Middle frontal gyrus (tissue), 1 donor: ENCODE results near the gene RASGEF1B.
"Not testable (repeated sequence)": the region's sequence is repeated elsewhere in the genome, so short reads cannot be mapped to it uniquely, and the experiment has no call there.

ENCODE experiments used
- DNase-seq: peaks from one replicate; pipeline ENCODE4 v3.0.0-alpha.2; 2015; ENCODE audit warnings: low spot score; ENCODE audit errors: extremely low spot score

RASGEF1B gene

DNA sequence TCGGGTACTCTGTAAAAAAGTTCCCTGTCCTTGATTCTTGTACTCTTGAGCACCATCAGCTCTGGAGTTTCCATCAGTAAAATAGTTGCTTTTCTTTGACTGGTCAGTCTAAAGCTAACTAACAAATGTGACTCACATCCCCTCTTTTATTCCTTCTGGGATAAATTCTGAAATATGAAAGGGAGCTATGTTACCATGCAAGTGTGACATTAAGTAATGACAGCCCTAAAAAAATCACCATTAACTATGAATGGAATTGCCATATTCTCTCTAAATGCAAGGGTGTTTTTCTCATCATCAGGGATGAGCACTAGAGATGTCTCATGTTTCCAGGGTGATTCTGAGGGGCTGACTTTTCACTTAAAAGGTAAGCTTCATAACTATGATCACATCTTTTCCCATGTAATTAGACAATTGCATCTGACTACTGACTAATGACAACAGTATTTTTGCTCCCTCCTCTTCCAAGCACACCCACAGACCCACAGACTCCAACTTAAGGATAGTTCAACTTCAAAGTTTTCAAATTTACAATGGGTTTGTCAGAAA lies 26.9 kb upstream of the RASGEF1B start:
- DNase-seq, result no peak

DNA sequence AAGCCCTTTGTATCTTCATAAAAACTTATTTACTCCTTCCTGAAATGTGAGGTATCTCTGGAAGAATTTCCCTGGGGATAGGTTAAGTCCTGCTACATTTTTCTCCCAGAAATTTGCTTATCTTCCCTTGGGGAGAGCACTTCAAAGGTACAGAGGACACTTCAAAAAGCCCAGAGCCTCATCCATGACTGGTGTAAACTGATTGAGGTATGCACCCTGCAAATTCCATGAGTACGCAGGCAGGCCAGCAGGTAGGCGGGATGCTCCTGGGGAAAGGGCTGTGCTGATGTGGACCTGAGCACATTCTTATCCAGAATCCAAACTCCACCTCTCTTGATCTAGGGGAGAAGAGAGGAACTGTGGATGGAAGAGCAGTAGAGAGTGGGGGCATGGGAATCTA lies 26.3 kb upstream of the RASGEF1B start:
- no peak for DNase-seq

DNA sequence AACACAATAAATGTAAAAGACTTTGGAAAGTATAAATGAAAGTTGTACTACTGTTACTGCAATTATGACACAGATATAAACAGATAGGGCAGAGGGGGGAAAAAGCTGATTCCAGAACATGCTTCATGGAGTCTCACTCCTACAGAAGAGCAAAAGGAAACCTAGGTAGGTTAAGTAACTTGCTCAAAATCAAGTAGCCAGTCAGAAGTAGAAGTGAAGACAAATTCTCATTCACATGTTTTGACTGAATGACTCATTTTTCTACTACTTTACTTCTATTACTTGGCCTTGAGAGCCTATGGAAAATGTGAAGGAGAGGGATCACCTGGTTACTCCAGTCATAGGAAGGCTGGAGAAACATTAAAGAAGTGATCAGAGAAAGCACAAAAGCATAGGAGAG lies 23.6 kb upstream of the RASGEF1B start:
- DNase-seq, result no peak

DNA sequence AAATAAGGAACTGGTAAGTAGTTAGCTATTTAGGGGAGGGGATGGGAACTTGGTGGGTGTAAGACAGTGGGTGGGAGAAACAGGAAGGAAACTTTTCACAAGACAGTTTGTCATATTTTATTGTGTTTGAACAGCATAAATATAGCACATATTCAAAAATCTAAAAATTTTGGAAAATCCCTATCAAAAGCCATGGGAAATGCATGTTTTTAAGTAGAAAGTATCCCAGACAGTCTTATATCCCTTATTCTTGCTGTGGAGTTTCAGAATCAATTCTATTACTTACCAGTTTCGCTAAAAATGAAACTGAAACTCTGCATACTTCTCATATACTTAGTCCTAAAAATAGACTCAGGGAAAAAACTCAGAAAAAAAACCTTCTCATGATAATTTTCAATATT lies 22.3 kb upstream of the RASGEF1B start:
- DNase-seq, result no peak

DNA sequence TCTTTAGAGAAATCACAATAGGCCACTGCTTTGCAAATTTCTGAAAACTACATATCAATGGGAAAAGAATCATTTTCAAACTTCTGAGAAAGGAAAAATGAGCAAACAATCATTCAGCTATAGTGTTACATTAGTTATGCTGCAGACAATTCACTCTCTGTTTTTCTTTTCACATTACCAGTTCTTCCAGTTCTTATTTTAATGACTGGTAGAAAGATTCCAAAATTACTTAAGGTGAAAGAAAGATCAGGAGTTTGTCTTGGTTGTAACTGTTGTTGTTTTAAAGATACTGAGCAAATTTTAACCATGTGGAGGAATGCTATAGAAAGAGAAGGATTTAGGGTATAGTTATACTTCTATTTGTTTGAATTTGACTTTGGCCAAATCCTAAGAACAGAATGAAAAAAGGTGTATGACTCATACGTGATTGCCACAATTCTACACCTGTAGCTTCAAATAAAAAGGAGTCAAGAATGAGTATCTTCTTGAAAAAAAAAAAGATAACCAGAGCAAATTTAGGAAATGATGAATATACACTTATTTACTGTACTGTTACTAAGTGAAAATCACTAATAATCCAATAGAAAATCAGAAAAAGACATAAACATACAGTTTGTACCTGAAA lies 21.0 kb upstream of the RASGEF1B start:
- no peak for DNase-seq

DNA sequence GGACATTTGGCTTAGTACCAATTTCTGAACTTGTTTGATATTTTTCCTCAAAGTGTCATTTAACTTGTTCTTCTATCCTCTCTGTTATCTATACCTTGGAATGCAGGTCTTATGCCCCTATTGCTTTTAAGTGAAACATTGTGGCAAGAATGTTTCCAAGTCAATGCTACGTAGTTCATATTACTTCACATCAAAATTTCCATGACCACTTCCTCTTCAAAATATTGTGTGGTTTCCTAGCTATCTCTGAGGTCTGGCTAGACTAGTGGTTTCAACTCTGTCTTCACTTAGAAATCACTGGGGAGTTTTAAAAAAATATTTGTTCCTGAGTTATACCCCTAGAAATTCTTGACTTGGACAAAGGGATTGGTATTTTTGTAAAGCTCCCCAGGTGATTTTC lies 20.2 kb upstream of the RASGEF1B start:
- no peak for DNase-seq

DNA sequence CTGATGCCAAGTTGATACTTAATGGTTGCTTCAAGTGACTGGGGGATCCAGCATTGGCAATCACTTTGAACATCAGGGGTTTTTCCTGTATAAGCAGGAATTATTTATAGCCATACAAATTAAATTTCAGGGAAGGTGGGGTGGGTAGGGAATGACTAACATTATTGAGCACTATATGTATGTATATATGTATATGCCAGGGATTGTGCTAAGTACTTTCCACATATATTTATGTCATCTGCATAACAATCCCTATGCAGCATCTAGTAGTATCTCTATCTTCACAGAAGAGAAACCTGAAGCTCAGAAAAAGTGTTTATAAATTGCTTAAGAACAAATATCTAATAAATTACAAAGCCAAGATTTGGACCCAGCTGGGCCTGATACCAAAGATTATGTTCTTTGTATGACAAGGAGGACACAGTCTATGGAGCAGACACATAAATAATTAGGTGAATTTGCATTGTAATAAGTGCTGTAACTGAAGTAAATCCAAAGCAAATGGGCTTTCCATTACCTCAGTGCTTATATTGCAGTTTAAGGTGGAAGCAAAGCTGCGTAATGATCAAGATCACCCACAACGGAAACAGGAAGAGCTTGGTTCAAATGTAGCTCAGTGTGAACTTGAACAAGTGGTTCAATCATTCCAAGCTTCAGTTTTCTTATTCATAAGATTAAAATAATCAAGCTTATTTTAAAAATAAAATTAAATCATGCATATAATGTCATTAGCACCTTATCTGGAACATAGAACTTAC lies 18.9 kb upstream of the RASGEF1B start:
- no peak for DNase-seq

DNA sequence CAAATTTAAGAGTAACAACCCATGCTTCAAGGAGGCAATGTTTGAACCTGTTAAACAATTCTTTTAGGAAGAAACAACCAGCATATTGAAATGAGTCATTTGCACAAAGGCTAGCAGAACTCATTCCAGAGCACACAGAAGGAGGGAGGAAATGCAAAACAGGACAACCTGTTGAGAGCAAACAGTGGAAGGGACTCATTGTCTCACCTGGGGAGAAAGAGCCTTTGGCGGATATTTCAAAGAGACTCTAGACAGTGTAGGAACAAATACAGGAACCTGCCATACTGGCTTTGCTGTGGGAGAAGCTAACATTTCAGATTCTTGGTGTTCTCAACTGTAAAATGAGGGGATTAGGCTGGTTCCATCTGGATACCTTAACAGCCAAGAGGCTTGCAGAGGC lies 14.8 kb upstream of the RASGEF1B start:
- DNase-seq, result no peak

DNA sequence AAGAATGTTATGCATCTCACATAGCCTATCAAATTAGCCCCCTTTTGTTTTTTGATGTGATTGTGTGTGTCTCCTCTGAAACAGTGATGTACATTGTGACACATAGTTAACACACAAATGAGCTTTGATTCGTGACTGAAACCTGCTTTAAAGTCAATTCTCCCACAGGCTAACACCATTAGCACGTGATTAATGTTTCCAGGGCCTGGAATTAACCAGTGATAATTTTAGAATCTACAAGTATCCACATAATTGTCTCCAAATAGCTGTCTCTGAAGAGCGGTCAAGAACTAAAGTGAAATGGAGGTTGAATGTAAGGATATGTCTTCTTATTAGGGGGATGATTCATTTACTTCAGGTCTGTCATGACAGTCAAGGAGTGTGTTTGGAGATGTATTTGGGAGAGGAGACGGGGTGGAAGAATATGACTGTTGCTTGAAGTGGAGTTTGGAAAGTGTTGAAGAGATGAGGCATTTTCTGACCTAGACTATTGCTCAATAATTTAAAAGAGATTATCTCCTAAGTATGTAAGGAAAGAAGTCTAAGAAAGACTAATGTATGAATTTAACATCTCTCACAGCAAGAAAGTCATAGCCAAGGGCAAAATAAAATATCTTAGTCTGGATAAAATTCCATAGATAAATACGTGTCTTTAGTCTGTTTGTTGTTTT lies 13.7 kb upstream of the RASGEF1B start:
- DNase-seq, result no peak

DNA sequence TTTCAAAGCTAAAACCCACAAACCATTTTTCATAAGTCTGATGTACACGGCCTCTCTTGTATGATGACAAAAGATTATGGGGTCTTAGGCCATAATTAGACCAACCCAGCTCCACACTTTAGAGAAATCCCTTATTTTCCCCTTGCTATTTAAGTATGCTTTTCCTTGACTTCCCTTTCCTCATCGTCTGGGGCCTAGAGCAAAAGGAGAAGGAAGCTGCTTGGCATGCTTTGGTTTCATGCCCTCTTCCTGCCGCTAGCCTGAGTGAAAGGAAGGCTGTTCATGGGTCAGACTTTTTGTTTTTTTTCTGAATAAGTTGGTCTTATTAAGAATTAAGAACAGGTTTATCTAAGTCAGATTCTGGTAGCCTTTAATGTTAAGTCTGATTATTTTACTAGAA lies 10.6 kb upstream of the RASGEF1B start:
- DNase-seq, result no peak

DNA sequence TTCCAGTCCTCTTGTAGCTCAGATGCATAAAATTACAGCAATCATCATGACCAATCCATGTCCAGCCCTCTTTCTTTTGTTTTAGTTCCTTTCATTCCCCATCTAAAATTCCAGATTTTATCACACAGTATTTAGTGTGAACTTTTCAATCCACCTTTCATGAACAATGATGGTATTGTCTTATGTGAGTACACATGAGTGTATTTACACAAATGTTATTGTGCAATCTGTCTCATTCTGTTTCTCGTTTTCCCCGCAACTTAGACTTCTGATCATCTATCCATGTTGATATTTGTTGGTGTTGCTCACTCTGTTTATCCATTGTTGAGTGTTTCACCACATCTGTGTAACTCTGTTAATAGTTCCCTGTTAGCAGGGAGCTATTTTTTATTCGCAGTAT lies 9.4 kb upstream of the RASGEF1B start:
- DNase-seq, result no peak

DNA sequence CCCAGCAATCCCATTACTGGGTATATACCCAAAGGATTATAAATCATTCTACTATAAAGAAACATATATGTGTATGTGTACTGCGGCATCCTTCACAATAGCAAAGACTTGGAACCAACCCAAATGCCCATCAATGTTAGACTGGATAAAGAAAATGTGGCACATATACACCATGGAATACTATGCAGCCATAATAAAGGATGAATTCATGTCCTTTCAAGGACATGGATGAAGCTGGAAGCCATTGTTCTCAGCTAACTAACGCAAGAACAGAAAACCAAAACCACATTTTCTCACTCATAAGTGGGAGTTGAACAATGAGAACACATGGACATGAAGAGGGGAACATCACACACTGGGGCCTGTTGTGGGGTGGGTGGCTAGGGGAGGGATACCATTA lies 7.9 kb upstream of the RASGEF1B start:
- DNase-seq, result not testable (repeated sequence)

DNA sequence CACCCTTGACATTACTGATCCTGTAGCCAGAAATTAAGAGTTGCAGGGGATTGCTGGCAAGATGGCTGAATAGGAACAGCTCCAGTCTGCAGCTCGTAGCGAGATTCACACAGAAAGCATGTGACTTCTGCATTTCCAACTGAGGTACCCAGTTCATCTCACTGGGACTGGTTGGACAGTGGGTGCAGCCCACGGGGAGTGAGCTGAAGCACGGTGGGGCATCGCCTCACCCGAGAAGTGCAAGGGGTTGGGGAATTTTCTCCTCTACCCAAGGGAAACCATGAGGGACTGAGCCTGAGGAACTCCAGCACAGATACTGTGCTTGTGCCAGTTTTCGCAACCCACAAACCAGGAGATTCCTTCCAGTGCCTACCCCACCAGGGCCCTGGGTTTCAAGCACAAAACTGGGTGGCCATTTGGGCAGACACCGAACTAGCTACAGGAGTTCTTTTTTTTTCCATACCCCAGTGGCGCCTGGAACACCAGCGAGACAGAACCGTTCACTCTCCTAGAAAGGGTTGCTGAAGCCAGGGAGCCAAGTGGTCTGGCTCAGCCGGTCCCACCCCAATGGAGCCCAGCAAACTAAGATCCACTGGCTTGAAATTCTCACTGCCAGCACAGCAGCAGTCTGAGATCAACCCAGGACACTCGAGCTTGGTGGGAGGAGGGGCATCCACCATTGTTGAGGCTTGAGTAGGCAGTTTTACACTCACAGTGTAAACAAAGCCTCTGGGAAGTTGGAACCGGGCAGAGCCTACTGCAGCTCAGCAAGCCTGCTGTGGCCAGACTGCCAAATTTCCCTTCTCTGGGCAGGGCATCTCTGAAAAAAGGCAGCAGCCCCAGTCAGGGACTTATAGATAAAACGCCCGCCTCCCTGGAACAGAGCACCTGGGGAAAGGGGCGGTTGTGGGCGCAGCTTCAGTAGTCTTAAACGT lies 1.9 kb upstream of the RASGEF1B start:
- not testable (repeated sequence) for DNase-seq

DNA sequence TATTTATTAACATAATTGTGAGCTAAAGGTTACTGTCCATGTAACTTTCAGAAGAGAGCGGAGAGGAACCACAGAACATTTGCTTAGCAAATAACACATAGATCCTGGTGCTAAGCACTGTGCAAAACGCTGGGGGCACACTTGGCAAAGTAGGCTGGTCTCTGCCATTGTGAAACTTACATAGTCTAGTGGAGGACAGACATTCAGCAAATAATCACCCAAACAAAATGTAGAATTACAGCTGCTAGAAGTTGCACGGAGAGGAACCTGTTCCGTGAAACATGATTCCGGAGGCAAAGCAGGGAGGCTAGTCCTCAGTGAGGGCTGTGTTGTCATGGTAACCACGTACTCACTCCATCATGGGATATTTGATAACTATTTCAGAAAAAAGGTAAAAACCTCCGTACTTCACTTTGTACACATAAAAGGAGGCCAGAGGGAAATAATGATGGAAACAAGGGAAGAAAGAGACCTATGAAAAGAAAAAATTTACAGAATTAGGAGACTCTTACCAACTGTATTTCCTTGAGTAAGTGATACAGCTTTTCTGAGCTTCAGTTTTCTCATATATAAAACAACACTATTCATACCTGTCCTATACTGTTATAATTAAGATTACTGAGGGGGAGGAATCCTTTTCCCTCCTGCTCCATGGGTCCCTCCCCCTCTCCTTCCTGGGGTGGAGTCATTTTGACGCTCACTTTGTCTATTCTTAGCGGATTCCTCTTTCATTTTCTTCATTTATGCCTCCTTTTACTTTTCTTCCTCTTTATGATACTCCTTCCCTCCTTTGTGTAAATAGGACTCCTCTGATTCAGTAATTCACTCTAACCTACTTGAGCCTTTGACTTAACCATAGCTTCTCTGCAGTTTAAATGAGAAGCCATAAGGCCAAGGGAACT lies 825 bp upstream of the RASGEF1B start:
- DNase-seq, result no peak

DNA sequence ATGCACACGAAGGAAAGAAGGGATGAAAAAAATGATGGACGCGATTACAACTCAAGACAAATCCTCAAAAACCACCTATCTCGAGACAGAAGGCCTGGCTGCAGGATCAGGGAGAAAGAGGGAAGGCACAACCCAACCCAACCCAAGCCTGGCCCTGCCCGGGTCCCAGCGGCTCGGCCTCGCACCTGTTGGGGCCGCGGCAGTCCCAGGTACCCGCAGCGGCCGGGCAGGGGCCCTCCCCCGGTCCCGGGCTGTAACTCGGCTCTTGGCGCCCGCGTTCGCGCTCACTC lies 464 bp downstream of the RASGEF1B start:
- no peak for DNase-seq

DNA sequence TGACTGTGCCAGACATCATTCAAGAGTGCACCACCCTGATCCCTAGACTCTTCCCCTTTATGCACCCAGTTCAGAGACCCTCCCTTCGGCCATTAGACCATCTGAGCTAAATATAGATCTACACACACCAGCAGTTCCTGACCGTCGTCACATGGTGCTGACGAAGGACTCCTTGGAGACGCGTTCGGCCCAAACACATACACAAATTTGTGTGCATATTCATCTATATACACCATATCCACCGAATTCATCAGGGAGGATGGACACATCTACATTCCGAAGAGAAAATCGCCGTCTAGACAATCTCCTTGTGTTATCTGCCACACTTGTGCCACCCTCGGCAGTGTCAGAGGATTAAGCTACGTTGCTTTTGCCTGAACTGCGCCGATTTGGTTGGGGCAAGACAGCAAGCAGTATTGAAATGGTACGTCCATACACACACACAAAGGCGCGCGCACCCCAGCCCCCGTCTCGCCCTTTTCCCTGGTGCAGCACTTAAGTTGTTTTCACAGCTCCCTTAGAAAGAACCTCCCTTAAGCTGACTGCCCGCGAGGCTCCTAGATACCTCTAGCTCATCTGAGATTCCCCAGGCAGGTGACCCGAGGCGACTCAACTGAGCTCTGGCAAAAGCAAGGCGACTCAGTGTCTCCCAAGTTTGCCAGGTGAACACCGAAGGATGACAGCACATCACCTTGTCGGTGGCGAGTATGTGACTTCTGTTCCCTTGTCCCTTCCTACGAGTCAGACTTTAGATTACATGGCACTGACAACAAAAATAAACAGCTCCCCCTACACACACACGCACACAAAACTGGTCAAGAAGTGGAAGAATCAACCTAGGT lies 1.0 kb downstream of the RASGEF1B start:
- DNase-seq, result no peak

DNA sequence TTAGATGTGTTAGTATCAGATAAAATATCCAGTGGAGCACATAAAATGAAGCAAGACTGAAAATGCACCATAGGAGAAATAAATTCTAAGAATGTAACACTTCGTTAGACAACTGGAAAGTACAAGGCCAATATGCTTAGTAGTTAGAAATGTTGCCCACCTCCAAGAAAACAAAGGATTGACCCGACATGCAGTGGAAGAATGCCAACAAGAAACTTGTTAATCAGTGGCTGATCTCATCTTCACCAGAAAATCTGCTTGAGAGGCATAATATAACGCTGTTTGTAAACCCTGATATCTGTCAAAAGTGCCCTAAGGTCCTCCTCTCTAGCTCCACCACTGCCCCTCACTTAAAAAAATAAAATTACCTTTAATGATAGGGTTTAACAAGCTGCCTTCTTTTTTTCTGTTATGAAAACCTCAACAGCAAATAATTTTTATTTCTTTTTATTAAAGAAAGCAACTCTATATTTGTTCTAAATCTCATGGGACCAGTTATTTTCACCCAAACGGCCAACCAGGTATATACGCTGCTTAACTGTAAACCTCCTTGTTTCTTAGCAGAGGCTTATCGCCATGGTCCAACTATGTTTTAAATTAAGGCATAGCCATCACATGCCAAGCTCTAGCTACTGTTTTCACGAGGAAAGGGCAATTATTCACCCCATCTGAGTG lies 1.8 kb downstream of the RASGEF1B start:
- no peak for DNase-seq

DNA sequence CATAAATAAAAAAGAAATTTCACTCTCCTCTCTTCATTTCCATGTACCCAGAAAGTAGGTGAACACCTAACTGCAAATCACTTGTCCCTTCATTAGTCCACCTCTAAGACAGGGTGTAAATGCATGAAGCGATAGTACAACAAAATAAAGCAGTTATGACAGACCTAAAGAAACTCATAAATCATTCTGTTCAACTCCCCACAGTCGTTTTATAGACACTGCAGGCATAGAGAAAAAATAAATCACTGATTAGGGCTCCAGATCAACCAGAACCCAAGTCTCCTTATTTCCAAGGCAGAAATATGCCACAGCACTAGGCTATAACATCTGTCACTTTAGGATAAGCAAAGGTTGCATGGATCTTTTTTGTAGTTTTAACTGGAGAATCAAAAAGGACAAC lies 3.0 kb downstream of the RASGEF1B start:
- DNase-seq, result no peak

DNA sequence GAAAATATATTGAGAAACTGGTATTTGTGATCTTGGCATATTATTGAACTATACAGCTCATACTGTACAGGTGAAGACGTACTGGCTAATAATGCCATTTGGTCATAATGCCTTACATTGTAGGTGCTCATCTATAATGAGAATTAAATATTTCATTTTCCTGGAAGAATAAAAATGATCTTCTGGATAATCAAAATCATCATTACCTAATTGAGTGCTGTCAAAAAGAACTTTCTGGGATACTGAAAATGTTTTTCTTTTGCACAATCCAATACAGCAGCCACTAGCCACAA lies 4.1 kb downstream of the RASGEF1B start:
- no peak for DNase-seq
